Cardiac muscle cell (in vitro differentiated cells and primary cell): Measurements from ENCODE around the gene CTSD. TPM values are rescaled to one million over a fixed set of nuclear protein-coding genes. Genes with fewer than 3 reads are reported as not detected.

ENCODE experiments used
- DNase-seq, 2 donors: peaks; one replicate each; pipeline versions ENCODE4 v3.0.0 to v3.0.0-alpha.2; 2010 to 2017; ENCODE audit warnings: low read depth in 1 of 2, low spot score in 1 of 2
- H3K27ac ChIP-seq: fragments of 200-600 bp; sonication (generic); 2 replicates; pipeline ENCODE4 v1.5.1; 2016
- H3K27me3 ChIP-seq: fragments of 200-600 bp; sonication (generic); 2 replicates; pipeline ENCODE4 v1.6.0; 2016; ENCODE audit warnings: control low read depth
- H3K36me3 ChIP-seq: fragments of 200-600 bp; sonication (generic); 2 replicates; pipeline ENCODE4 v1.5.1; 2016; ENCODE audit warnings: control low read depth
- H3K4me1 ChIP-seq: fragments of 200-600 bp; sonication (generic); 2 replicates; pipeline ENCODE4 v1.8.1; 2017; ENCODE audit warnings: low read depth, mild to moderate bottlenecking, mixed run types
- H3K4me3 ChIP-seq: fragments of 200-600 bp; sonication (generic); 2 replicates; pipeline ENCODE4 v1.5.1; 2016; ENCODE audit warnings: mild to moderate bottlenecking
- H3K9me3 ChIP-seq: fragments of 200-600 bp; sonication (generic); 2 replicates; pipeline ENCODE4 v1.5.1; 2017; ENCODE audit warnings: low read depth, mild to moderate bottlenecking, control low read depth
- CTCF ChIP-seq: IDR thresholded peaks from 2 replicates; pipeline ENCODE4 v1.5.1; 2012; ENCODE audit warnings: low read depth, mild to moderate bottlenecking, low read length
- polyA plus RNA-seq: library from polyadenylated mRNA; unstranded; fragments of >200 nt; fragmentation: Nextera tagmentation; extraction: Ambion mirVana; gene quantifications from 2 replicates; pipeline ENCODE4 v1.2.1, GENCODE V29; 2016
- total RNA-seq: library from RNA; depleted of rRNA; stranded (reverse); fragments of >200 nt; gene quantifications from 2 replicates; pipeline ENCODE4 v1.2.3, GENCODE V29; 2016

CTSD gene
- total and polyA plus RNA-seq, 2 experiments from 2014 or later, result 221 to 258 TPM

GRCh38 chr11:1776944-1777715 lies 13.4 kb upstream of the CTSD start:
- H3K27me3 ChIP-seq, result no peaks in the 10 kb centered on the region
- TF ChIP-seq CTCF, result no peak
- no peak overlapping the region for H3K27ac ChIP-seq
- H3K4me1 ChIP-seq, result no peaks in the 10 kb centered on the region
- no peaks in the 10 kb centered on the region for H3K36me3 ChIP-seq
- H3K4me3 ChIP-seq, result no peak overlapping the region
- DNase-seq, result no peak
- H3K9me3 ChIP-seq, result no peaks in the 10 kb centered on the region

- no peak overlapping the region for H3K27ac ChIP-seq
- no peak overlapping the region for H3K4me3 ChIP-seq
- H3K36me3 ChIP-seq, result no peaks in the 10 kb centered on the region
- no peaks in the 10 kb centered on the region for H3K4me1 ChIP-seq
- DNase-seq, result no peak
- H3K9me3 ChIP-seq, result no peaks in the 10 kb centered on the region
- H3K27me3 ChIP-seq, result no peaks in the 10 kb centered on the region
- TF ChIP-seq CTCF, result no peak
Observed at GRCh38 chr11:1776331-1776851, 12.7 kb upstream of the CTSD start.

- no peak for TF ChIP-seq CTCF
- no peak overlapping the region for H3K4me3 ChIP-seq
- no peaks in the 10 kb centered on the region for H3K27me3 ChIP-seq
- DNase-seq, result no peak
- no peaks in the 10 kb centered on the region for H3K9me3 ChIP-seq
- no peaks in the 10 kb centered on the region for H3K4me1 ChIP-seq
- no peaks in the 10 kb centered on the region for H3K36me3 ChIP-seq
- no peak overlapping the region for H3K27ac ChIP-seq
Observed at GRCh38 chr11:1774886-1775285, 11.2 kb upstream of the CTSD start.

GRCh38 chr11:1773994-1774550 lies 10.3 kb upstream of the CTSD start:
- TF ChIP-seq CTCF, result no peak

GRCh38 chr11:1773131-1773993 lies 9.6 kb upstream of the CTSD start:
- TF ChIP-seq CTCF, result no peak
- H3K36me3 ChIP-seq, result no peaks in the 10 kb centered on the region

More at GRCh38 chr11:1773994-1774550, 10.3 kb upstream of the CTSD start:
- no peak for DNase-seq
- no peaks in the 10 kb centered on the region for H3K36me3 ChIP-seq
- H3K4me1 ChIP-seq, result no peaks in the 10 kb centered on the region
- H3K27ac ChIP-seq, result no peak overlapping the region
- H3K27me3 ChIP-seq, result no peaks in the 10 kb centered on the region
- no peak overlapping the region for H3K4me3 ChIP-seq
- H3K9me3 ChIP-seq, result no peaks in the 10 kb centered on the region

More at GRCh38 chr11:1773131-1773993, 9.6 kb upstream of the CTSD start:
- H3K9me3 ChIP-seq, result no peaks in the 10 kb centered on the region
- H3K27me3 ChIP-seq, result no peaks in the 10 kb centered on the region
- DNase-seq, result no peak
- no peak overlapping the region for H3K4me3 ChIP-seq
- no peaks in the 10 kb centered on the region for H3K4me1 ChIP-seq
- H3K27ac ChIP-seq, result no peak overlapping the region
